ENCODE data around the gene ZNF397.

ZNF397 gene

DNA sequence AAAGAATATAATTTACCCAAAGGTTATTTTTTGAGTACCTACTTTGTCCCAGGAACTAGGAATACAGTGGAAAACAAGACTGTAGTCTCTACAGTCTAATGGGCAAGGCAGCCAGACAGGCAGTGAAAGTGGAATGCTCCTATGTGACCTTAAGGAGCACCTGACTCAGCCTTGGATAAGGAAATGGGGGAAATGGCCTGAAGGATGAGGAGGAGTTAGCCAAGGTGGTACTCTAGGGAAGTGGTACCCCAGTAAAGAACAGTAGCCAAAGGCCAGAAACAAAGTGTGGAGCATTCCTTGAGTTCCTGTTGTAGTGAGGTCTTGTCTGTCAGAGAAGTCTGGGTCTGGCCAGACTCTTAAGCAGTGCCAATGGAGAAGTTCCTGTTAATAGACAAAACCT, 6.0 kb downstream of the ZNF397 start:
- no peak for DNase-seq (ENCODE audit: low read depth in 2 of 2)

- DNase-seq (ENCODE audit: low read depth in 2 of 2): no peak
Measured at GRCh38 chr18:35247412-35248249, 6.8 kb downstream of the ZNF397 start.

DNA sequence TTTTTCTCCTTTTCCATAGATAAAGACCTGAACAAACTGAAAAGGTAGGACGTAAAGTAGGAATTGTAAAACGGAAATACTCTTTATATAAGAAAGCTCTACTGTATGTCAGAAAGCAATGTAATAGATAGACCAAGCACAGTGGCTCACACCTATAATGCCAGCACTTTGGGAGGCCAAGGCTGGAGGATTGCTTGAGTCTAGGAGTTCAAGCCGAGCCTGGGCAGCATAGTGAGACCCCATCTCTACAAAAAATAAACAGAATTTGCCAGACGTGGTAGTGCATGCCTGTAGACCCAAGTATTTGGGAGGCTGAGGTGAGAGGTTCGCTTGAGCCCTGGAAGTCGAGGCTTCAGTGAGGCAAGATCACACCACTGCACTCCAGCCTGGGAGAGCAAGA, 7.6 kb downstream of the ZNF397 start:
- DNase-seq (ENCODE audit: low read depth in 2 of 2): no peak

DNA sequence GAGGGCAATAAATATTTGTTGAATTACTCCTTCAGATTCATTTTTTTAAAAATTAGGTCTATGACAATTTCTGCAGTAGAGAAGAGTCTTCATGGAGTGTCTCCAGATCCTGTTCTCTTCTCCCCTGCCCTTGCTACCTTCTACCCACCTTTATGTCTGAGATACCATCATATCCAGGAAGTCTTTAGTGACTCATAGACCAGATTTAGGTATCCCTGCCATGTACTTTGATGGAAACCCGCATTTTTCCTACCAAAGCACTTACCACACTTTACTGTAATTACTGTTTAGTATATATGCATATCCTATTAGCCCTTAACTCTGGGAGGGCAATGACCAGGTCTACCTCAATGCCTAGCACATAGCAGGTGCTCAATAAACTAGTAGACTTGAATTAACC, 11.6 kb downstream of the ZNF397 start:
- no peak for DNase-seq (ENCODE audit: low read depth in 2 of 2)

DNA sequence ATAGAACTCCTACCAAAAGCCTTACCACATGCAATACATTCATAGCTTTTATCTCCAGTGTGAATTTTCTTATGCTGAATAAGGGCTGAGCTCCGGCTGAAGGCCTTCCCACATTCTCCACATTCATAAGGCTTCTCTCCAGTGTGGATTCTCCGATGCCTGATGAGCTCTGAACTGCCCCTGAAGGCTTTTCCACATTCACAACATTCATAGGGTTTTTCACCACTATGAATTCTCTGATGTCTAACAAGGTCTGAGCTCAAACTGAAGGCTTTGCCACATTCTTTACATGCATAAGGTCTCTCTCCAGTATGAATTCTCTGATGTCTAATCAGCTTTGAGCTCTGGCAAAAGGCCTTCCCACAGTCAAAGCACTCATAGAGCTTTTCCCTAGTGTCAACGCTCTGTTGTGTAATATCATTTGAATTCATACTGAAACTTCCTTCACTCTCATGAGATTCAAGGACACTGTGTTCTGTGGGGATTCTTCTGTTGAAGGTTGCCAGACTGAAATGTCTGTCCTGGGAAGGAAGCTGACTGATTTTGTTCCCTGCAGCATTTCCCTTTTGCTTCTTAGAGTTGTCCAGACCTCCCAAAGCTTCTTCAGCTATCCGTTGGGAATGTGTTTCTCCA, 12.9 kb downstream of the ZNF397 start:
- DNase-seq (ENCODE audit: low read depth in 2 of 2): no peak

DNA sequence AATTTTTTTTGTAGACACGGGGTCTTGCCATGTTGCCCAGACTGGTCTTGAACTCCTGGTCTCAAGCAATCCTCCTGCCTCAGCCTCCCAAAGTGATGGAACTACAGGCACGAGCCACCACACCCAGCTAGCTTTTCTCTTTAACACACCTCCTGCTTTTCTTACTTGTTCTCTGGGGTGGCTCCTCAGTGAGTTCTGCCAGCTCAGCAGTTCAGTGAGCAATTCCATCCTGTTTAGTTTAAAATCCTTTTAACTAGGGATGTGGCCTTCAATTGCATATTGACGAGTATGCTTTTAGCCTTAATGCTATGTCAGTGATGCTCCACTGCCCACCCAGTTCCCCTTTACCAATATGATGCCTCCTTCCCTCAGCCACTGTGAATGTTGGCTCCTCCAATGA, 16.1 kb downstream of the ZNF397 start:
- no peak for DNase-seq (ENCODE audit: low read depth in 2 of 2)

GRCh38 chr18:35264409-35264808, 23.6 kb downstream of the ZNF397 start:
- no peak for DNase-seq (ENCODE audit: low read depth in 2 of 2)

DNA sequence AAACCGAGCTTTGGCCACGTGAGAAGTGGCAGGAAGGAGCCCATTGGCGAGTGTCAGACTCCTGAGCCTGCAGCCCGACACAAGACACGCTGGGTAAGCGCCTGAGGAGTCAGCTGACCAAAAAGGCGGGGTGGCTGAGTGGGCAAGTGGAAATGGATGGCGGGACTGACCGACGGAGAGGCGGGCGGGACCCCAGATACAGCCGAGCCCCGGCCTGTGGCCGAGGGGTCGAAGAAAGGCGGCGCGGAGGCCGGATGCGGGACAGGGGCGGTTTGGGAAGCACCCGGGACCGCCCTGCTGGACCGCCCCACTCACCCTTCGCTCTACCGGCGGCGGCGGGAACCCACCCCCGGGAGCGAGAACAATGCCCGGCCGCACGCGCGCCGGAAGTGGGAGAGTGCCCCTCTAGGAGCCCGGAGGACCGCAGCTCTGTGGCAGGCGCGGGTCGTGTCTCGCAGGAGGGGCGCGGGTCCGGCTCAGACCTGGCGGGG, 26.4 kb downstream of the ZNF397 start:
- DNase-seq (ENCODE audit: low read depth in 2 of 2): peak; percentile 41 to 51

DNA sequence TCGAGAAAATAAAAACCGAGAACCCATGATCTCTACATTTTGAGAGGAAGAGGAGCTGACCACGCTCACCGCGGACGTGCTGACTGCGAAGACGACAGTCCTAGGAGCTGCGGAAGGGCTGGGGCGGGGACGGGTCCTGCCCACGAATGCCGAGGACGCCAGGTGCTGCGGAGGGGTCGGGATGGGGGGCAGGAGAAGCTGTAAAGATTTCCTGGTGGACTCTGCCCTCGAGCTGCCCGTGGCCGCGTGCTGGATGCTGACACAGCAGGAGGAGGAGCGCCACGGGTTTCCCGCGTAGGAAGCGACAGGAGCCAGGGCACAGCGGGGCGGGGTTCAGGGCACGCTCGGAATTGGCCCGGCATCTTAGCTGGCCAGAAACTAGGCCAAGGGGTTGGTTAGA, 27.0 kb downstream of the ZNF397 start:
- no peak for DNase-seq (ENCODE audit: low read depth in 2 of 2)

- no peak for DNase-seq (ENCODE audit: low read depth in 2 of 2)
Measured at GRCh38 chr18:35268821-35269220, 28.0 kb downstream of the ZNF397 start.

- no peak for DNase-seq (ENCODE audit: low read depth in 2 of 2)
Measured at GRCh38 chr18:35271656-35272055, 30.8 kb downstream of the ZNF397 start.

- DNase-seq (ENCODE audit: low read depth in 2 of 2): no peak
Measured at GRCh38 chr18:35276267-35276666, 35.4 kb downstream of the ZNF397 start.

- DNase-seq (ENCODE audit: low read depth in 2 of 2): no peak
Measured at GRCh38 chr18:35277633-35278032, 36.8 kb downstream of the ZNF397 start.

DNA sequence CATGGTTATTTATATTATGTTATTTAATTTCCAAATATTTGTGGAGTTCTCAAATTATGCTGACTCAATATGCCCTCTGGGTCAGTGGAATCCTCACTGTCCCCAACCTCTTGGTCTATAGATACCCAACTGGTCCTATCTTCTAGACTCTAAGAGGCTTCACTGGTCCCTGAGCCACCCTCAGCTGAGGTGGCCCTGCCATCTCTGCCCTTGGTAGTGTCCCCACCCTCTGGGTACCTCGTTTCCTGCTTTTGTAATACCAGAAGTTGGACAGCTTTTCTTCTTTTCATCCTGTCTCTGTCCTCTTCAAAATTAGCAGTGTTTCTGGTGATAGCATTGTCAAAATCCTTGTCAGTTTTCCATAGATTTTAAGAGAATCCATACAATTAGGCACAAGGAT, 37.3 kb downstream of the ZNF397 start:
- no peak for DNase-seq (ENCODE audit: low read depth in 2 of 2)

GRCh38 chr18:35278969-35279368, 38.1 kb downstream of the ZNF397 start:
- no peak for DNase-seq (ENCODE audit: low read depth in 2 of 2)

- no peak for DNase-seq (ENCODE audit: low read depth in 2 of 2)
Measured at GRCh38 chr18:35282353-35282752, 41.5 kb downstream of the ZNF397 start.

DNA sequence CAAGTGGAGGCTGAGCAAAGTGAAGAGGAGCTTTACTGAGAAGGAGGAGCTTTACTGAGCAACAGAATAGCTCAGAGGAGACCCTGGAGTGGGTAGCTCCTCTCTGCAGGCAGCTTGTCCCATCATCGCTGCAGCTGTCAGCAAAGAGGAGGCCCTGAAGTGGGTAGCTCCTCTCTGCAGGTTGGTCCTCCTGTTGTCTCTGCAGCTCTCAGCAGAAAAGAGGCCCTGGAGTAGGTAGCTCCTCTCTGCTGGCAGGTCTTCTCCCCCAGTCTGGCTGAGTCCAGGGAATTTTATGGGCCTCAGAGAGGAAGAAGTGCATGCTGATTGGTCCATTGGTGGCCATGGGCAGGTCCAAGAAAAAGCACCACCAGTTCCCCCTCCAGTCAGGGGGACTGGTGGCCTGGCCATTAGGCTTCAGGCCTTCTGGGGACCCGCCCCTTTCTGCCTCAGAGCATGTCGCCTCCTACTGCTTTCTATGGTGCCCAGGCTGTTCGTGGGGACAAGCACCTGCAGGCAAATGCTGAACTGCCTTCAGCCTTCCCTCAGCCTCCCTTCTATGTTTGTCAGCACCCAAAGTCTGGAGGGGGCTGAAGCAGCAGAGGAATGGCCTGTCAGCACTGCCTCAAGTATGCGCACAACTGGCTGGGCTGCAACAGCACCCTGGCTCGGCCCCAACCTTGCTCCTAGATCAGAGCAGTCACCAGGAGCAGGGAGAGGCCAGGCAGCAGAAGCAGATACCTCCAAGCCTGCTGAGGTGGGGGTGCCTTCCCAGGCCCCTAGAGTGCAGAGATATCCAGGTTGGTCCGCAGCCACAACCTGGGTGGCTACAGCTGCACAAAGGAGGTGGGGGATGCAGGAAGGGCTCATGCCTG, 43.3 kb downstream of the ZNF397 start:
- DNase-seq (ENCODE audit: low read depth in 2 of 2): no peak

- DNase-seq (ENCODE audit: low read depth in 2 of 2): no peak
Measured at GRCh38 chr18:35284841-35285240, 44.0 kb downstream of the ZNF397 start.

GRCh38 chr18:35289293-35289692, 48.5 kb downstream of the ZNF397 start:
- DNase-seq (ENCODE audit: low read depth in 2 of 2): no peak

- DNase-seq (ENCODE audit: low read depth in 2 of 2): no peak
Measured at GRCh38 chr18:35289727-35290093, 48.9 kb downstream of the ZNF397 start.

DNA sequence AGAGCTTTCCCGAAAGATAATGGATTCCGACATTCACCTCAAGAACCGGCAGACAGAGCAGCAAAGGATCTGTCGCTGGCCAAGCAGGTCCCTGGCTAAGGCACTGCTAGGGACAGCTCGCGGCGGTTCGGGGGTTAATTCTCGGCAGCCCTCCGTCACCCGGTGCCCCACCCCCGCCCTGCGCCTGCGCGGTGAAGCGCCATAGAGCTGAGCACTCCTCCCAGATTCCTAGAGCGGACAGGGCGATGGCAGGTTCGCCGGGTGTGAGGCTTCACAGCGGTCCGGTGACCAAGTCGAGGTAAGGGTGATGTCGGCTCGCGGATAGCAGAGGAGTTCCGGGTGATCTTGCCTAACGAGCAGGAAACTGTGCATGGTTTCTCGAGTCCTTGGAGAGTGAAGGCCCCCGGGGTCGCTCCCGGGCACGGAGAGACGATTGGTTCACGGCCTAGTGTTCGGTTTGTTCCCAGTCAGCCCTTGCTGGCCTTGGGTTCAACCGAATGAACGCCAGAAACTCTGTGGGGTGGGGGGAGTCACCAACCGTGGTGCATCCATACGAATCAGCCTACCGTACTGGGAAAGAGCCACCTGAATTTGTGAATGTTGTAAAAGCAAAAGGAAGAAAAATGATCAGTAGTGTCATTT, 49.4 kb downstream of the ZNF397 start, which contains the start of gene ZSCAN30:
Gene ZSCAN30 (minus strand): TSS at position 136 of the 642 bp plus-strand sequence. CDS start 25,877 bp downstream, outside the sequence.
- peak; percentile 87 to 94 for DNase-seq (ENCODE audit: low read depth in 2 of 2)

- DNase-seq (ENCODE audit: low read depth in 2 of 2): no peak
Measured at GRCh38 chr18:35291166-35291565, 50.3 kb downstream of the ZNF397 start.

Data from stimulated activated CD8-positive, alpha-beta memory T cell treated with anti-CD3 and anti-CD28 coated beads, Interleukin-2, amount 100 ng/mL, for 48 hours (primary cell).